DND-41 (cell line): ENCODE results near the gene FUBP1.

Source experiments
- CTCF ChIP-seq: IDR thresholded peaks from 2 replicates; pipeline ENCODE4 v1.5.1; 2012; ENCODE audit warnings: borderline replicate concordance, low read length, moderate library complexity, mild to moderate bottlenecking; ENCODE audit not compliant: poor library complexity, severe bottlenecking; ENCODE audit errors: extremely low read depth
- EZH2 ChIP-seq: IDR thresholded peaks from 3 replicates; pipeline ENCODE4 v1.6.1; 2012; ENCODE audit warnings: borderline replicate concordance, low read depth, mild to moderate bottlenecking, moderate library complexity, low read length, inconsistent platforms; ENCODE audit not compliant: severe bottlenecking

GRCh38 chr1:78019024-78019423 lies 40.2 kb upstream of the FUBP1 start:
- TF ChIP-seq CTCF (no peak), EZH2 (no peak)
